GM21367 (cell line): ENCODE data around the gene CRIP1.

Experiments
- ATAC-seq: cut with Tn5 transposase; IDR thresholded peaks from one replicate; pipeline ENCODE4 v1.9.1; 2021; ENCODE audit not compliant: unreplicated experiment

The CRIP1 gene

DNA sequence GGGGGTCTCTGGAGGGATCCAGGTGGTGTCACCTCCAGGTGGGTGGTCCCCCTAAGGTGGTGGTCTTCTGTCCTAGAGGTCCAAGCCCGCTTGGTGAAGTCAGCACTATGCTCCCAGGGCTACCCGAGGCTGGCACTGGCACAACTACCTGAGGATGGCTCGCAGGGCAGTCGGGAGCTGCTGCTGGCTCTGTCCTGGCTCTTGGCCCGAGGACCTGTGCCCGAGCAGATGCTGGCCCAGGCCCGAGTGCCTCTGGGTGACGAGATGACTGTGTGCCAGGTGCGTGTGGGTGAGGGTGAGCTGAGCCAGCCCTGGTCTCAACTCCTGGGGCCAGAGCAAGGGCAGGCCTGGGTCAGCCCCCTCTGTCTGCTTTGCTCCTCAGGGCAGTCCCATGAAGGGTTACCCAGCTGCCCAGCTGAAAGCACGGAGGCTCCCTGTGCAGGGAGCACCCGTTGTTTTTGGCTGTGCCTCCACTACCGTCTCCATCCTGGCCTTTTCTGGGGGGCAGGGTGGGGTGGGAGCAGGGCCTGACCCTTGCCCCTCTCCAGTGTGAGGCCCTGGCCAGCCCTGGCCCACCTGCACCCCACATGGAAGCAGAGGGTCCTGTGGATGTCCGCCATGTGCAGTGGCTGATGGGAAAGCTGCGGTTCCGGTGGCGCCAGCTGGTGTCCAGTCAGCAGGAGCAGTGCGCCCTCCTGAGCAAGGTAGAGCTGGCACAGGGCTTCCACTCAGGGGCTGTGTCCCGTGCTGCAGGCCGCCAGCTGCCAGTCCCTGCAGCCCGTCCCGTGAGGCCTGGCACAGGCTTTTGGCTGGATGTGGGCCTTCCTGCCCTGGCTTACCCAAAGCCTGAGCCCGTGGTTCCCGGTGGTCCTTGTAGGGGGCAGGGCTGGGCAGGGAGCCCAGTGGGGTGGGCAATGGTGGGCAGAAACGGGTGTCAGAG is 5.6 kb downstream of the CRIP1 start:
- ATAC-seq: no peak

DNA sequence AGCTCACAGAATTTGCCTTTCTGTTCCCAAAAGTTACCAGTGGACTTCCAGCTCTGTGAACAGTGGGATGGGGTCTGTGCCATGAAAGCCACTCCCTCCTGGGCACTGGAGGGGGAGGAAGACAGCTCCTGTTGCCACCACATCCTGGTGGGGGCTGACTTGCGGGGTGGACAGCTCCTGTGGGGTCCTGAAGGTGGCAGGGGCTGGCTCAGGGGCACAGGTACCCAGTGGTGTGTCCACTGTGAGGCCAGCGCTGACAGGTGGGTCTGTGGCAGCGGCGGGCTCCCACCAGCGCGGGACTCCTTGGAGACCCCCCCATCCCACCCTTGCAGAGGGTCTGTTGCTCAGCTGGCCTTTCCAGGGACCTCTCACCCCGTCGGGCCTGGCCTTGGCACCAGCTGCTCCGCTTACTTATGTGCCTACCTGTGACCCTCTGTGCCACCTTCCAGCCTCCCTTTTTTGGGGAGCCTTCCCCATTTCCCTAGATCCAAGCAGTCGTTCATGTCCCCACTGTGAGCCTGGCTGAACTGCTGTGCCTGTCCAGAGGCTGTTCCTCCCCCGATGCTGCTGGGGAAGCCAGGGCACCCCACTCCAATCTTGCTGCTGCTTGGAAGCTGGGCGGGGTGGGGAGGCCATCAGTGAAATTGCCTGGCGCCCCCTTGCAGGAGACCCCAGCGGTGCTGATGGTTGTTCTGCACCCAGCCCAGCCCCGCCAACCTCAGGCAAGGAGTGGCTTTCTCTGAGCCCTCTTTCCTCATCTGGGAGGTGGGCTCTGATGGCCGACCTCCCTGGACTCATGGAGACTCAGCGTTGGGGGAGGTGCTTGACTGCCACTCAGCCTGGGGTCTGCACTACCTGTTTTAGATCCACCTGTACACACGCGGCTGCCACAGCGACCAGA is 6.5 kb downstream of the CRIP1 start:
- no peak for ATAC-seq

DNA sequence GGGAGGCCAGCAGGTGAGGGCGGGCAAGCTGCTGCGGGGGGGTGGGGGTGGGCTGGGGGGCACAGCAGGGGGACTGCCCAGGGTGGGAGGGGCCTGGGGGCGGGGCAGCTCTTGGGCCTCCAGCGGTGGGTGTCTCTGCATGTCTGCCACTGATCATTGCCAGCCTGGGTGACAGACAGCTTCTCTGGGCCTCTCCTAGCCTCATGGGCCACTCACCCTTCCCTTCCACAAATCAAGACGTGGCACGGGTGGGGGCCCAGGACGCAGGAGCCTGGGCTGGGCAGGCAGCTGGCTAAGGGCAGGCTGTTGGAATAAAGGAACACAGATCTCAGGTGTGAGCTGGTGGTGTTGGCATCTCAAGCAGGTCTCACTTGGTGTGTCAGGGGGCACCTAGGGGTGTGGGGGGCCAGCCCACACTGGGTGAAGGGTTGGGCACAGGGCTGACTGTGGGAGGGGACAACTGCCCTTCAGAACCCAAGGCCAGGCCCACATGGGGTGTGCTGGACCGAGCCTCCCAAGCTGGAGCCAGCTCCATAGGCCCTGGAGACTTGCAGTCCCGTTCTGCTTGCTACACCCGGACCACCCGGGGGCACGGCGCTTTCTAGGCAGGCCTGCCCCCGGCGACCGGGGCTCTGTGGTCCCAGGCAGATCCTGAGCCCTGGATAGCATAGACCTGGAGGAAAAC is 7.4 kb downstream of the CRIP1 start:
- ATAC-seq: no peak

DNA sequence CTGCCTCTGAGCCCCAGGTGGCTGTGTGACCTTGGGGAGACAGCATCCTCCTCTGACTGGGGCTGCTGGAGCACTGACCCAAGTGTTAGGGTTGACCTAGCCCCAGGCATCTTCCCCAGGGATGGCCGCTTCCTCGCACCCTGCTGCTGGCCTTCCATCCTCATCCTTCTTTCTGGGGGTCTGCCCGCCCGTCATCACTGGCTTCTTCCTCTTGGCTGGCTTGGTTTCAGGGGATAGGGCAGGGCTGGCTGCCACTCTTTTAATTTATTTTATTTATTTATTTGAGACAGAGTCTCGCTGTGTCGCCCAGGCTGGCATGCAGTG is 7.9 kb downstream of the CRIP1 start:
- ATAC-seq: no peak

DNA sequence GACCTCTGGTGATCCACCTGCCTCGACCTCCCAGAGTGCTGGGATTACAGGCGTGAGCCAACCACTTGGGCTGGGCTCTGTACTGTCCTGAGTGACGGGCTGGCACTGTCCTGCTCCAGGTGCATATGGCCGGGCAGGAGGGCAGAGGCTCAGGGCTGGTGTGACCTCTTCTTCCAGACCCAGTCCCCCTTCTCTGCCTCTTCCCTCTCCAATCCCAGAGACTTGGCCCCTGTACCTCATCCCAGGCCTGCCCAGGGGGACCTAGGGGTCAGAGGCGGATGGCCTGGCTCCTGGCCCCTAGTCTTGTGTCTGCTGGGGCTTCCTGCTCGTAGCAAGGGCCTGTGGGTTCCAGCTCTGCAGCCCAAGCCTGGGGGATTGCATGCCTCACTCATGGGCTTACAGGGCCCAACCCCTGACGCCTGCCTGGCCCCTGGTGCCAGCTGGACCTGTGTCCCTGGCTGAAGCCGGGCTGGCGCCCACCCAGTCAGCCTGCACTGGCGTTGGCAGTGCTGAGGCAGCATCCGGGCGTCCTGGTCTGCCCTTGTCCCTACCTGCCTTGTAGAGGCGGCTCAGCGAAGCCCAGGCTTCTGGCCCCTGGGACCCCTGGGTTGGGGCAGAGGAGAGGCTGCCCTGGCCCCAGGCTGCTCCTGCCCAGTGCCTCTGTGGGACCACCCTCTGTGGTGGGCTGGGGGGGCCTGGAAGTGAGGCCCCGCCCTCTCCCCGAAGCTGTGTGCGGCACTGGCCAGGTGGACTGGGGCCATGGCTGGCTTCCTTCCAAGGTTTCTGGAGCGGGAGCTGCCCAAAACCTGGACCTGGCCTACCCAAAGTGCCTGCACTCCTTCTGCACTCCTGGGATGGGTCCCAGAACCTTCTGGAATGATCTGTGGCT is 8.7 kb downstream of the CRIP1 start:
- ATAC-seq: no peak

DNA sequence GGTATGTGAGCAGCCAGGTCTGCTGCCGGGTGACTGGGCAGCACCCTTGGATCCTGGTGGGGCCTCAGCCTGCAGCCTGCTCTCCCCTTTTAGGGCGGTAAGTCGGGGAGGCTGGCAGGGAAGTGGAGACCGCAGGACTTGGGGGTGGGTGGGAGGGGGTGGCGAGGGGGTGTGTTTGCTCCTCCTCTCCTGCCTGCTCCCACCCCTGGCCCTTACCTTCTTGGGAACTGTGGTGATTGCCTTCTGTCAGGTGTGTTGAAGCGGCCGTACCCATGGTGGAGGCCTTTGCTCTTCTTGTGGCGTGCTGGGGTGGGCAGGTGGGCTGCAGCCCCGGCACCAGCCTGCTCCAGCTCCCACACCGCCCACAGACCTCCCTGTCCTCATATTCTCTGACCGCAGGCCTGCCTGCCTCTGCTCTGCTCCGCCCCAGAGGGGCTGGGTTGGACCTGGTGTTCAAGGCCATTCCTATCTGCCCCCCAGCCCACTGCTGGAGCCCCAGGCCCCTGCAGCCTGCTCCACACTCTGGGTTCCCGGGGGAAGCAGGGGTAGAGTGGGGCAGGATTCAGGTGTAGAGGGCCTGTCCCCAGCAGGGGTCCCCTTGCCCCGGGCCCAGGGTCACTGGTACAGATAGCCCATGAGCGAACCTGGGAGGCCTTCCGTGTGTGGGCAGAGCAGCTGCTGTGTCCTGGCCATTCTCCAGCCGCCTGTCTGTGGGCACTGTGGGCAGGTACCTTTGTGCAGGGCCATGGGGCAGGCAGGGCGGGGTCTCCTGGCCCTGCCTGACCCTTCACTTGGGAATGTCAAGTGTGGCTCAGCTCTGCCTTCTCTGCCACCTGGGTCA is 9.5 kb downstream of the CRIP1 start:
- no peak for ATAC-seq

DNA sequence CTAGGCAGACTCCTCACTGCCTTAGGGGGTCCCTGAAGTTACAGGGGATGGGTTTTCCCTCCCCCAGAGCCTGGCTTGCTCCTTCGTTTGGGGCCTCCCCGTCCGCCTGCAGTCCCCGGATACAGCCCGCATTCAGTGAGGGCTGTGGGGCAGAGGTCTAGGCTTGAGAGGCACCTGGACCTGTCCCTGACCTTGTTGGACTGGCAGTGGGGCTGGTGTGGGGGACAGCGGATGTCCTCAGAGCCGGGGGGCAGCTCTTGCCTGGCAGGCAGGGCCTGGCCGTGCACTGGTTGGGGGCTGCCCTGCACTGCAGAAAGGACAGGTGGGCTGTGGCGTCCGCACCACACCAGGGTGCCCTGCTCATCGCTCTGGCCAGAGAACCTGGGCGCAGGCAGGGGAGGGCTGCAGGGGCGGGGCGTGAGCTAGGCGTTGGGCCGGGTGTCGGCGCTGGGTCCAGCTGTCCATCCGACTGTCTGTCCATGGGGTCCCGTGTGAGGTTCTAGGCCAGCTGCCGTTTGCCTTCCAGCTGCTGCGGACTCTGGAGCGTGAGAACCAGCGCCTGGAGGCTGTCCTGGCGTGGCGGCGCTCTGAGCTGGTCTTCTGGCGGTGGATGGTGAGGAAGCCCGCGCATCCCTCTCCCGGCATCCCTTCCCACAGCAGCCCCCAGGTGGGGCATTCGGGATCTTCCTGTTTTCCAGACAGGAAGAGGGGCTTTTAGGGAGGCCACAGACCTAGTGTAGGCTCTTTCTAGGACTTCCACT is 10.3 kb downstream of the CRIP1 start:
- no peak for ATAC-seq

DNA sequence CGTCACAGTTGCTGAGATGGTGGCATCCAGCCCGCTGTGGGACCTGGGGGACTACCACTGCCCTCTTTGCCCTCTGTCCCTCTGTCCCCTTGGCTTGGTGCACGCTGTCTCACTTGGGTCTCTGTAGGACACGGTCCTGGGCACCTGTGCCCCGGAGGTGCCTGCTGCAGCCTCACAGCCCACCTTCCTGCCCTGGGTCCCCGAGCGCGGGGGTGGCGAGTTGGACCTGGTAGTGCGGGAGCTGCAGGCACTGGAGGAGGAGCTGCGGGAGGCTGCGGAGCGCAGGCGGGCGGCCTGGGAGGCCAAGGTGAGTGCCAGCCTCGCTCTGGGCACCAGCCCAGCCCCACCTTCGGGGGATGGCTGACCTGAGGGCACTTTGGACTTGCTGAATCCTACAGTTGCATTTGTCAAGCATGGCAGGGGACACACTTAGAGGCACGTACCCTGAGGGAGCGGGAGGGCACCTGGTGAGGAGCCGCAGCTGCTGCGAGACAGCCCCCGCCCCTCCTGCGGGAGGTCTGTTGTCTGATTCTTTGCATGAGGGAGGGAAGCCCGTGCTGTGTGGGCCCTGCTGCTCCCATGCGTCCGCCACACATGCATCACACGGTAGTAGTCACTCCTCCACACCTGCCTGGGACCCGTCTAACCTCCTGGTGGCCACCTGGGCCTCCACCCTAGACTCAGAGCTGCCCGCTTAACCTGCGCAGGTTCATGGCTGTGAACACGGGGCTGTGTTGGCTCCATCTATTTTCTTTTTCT is 11.2 kb downstream of the CRIP1 start:
- no peak for ATAC-seq

DNA sequence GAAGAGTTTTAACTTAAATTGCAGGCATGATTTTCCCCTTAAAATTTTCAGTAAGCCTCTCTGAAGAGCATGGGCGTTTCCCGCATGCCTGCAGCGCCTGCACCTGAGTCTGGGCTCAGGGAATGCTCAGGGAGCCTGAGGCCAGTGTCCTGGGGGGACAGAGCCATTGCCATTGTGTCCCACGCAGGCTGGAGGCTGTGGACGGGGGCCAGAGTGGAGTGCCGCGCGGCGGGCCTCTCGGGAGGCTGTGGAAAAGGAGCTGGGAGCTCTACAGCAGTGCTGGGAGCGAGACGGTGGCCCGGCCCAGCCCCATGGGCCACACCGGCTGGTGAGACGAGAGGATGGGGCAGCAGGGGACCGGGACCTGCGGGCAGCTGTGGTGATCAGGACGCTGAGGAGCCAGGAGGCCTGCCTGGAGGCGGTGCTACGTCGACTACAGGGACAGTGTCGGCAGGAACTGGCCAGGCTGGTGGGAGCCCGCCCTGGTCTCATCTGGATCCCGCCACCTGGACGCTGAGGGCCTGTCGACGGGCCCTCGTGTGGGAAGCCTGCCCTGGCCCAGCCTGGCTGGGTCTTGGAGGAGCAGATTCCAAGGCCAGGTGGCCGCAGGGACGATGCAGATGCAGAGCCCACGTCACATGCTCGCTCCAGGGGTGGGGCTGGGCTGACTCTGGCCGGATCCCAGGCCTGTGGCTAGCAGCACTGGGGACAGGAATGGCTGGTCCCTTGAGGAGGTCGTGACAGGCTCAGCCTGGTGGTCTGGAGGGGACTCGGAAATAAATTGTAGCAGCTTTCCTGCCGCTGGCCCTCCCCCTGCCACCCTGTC is 12.0 kb downstream of the CRIP1 start:
- no peak for ATAC-seq

DNA sequence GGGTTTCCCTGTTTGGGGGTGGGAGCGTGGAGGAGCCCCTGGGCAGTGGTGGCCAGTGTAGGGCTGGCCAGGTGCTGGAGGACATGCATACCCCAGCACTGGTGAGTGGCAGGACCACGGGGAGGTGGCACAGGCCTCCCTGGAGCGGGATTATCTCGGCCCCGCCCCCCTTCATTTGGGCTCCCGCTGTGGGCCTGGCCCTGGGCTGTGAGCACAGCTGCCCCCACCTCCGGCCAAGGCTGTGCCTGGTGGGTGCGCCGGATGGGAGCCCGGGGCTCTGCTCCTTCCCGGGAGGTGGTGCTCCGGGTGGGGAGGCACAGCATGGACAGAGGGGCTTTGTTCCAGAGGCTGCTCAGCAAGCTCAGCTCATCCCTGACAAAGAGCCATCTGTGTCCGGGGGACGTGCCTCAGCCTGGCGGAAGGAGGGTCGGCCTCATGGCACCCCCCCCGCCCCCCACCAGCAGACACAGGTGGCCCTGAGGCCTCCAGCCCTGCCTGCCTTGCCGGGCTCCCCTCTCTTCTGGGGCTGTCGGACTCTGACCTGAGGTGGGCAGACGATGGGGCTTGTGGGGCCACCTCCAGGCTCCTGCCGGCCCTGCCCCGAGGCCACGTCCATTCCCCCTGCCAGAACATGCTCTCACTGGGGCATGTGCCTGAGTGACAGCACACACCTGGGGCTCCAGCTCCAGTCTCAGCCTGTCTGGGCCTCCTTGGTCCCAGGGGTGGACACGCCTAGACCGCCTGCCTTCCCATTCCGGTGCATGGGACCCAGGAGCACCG is 12.8 kb downstream of the CRIP1 start:
- ATAC-seq: no peak

DNA sequence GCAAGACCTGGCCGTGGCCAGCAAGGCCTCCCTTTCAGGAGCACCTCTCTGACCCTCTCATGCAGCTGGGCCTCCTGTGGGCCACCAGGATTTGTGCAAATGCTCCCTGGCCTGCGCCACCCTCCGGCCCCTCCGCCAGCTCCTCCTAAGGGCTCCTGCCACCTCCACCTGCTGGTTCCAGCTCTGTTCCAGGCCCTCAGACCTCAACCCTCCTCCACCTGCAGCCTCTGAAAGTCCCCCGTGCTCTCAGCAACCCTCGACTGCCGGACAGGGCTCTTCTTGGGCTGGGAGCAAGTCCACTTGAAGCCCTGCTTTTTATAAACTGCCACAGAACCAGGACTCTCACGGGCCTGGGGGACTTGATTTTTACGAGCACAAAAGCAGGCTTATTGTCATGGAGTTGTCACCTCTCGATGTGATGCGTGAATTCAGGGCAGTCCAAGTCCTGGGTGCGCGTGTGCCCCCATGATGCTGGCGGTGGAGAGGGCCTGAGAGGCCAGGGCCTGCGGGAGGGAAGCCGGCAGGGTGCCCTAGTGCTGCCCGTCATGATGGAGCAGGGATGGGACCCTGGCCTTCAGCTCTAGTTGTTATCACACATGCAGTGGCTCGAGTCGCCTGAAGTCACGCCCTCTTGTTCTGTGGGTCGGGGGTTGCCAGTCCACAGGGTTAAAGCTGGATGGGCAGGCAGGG is 13.5 kb downstream of the CRIP1 start:
- ATAC-seq: no peak

DNA sequence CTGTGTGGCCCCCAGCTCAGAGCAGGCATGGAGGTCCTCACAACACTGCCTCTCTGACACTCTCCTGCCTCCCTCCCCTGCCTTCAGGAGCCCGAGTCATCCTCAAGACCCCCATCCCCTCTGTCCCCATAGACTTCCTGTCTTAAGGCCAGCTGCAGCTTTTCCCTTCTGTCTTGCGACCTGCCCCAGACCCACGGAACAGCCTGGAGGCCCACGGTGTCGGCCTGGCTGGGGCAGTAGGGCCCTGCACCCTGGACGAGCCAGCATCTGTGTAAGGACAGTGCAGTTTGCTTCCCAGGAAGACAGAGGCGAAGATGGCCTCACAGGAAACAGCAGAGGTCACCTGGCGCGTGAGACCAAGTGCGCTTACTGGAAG is 14.0 kb downstream of the CRIP1 start:
- ATAC-seq: no peak

DNA sequence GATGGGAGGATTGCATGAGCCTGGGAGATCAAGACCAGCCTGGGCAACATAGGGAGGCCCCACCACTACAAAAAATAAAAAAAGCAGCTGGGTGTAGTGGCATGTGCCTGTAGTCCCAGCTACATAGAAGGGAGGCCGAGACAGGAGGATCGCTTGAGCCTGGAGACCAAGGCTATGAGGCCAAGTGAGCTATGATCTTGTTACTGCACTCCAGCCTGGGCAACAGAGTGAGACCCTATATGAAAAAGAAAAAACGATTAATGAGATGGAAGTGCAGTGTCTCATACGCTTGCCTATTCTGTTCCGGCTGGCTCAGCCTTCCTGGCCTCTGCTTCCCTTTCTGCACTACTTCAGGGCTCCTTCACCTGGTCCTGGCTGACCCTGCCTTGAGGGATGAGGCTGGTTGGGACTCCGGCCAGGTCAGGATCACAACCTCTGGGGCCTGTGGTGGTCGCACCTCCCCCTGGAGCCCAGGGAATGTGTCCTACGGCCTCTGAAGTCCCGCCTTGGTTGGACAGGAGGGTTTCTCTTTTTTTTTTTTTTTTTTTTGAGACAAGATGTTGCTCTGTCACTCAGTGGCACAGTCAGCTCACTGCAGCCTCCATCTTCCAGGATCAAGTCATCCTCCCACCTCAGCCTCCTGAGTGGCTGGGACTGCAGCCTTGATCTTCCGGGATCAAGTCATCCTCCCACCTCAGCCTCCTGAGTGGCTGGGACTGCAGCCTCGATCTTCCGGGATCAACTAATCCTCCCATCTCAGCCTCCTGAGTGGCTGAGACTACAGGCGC is 15.0 kb downstream of the CRIP1 start:
- ATAC-seq: no peak

DNA sequence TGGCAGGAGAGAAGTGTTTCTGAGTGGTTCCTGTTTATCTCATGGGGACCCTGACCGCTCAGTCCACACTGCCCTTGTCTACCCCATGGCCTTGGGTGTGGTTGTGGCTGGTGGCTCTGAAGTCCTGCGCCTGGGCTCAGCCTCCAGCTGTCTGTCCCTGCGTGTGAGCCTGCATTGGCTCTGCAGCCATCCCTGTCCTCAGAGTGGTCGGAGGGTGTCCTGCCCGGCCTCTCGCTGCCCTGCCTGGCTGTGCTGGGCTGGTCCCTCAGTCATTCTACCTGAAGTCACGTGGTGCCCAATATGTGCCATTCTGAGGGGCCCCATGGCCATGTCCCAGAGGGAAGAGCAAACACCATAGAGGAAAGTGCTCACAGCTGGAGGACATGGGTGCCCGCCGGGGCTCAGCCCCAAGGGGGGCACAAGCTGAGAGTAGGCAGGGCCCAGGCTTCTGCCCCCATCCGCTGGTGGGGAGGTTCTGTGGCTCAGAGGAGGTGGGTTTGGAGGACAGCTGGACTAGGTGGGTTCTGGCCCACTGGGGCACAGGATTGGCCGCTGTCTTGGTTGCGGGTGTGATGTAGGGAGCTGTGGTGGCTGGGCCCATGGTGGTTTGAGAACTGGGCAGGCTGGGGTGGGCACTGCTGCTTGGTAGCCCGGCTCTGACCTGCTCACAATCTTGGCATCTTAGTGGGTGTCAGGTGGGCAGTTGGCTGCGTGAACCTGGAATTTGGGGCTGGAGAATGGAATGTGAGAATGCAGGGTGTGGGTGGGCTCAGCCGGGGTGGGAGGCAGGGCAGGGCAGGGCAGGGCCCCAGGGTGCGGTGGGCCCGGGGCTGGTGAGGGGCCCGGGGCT is 16.0 kb downstream of the CRIP1 start:
- ATAC-seq: no peak
